ENCODE measurements around the gene PSENEN.
"Not testable (repeated sequence)": the region's sequence is repeated elsewhere in the genome, so short reads cannot be mapped to it uniquely, and the experiment has no call there.

Gene PSENEN

DNA sequence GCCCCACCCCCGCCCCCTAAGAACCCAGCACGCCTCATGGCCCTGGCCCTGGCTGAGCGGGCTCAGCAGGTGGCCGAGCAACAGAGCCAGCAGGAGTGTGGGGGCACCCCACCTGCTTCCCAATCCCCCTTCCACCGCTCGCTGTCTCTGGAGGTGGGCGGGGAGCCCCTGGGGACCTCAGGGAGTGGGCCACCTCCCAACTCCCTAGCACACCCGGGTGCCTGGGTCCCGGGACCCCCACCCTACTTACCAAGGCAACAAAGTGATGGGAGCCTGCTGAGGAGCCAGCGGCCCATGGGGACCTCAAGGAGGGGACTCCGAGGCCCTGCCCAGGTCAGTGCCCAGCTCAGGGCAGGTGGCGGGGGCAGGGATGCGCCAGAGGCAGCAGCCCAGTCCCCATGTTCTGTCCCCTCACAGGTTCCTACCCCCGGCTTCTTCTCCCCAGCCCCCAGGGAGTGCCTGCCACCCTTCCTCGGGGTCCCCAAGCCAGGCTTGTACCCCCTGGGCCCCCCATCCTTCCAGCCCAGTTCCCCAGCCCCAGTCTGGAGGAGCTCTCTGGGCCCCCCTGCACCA lies 41.9 kb downstream of the PSENEN start:
- no peak for DNase-seq (ENCODE audit: low read depth in 2 of 3, low spot score in 2 of 3)

DNA sequence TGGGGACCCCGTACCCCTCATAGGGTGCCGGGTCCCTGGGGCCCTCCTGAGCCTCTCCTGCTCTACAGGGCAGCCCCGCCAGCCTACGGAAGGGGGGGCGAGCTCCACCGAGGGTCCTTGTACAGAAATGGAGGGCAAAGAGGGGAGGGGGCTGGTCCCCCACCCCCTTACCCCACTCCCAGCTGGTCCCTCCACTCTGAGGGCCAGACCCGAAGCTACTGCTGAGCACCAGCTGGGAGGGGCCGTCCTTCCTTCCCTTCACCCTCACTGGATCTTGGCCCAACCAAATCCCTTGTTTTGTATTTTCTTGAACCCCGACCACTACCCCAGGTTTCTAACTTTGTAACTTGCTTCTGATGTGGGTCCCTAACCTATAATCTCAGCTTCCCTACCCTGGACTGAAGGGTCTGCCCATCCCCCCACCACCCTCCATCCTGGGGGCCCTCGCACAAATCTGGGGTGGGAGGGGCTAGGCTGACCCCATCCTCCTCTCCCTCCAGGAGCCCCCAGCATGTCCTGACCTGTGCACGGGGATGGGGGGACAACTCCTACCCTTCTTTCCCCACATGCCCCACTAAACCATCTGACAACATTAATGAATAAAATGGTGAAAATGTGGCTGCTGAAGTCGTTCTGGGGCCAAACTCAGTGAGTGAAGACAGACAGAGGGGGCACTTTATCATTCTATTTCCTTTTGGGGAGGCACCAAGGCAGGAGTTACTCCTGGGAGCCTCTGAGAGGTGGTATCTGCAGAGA lies 42.9 kb downstream of the PSENEN start:
- DNase-seq (ENCODE audit: low read depth in 2 of 3, low spot score in 2 of 3): no peak

DNA sequence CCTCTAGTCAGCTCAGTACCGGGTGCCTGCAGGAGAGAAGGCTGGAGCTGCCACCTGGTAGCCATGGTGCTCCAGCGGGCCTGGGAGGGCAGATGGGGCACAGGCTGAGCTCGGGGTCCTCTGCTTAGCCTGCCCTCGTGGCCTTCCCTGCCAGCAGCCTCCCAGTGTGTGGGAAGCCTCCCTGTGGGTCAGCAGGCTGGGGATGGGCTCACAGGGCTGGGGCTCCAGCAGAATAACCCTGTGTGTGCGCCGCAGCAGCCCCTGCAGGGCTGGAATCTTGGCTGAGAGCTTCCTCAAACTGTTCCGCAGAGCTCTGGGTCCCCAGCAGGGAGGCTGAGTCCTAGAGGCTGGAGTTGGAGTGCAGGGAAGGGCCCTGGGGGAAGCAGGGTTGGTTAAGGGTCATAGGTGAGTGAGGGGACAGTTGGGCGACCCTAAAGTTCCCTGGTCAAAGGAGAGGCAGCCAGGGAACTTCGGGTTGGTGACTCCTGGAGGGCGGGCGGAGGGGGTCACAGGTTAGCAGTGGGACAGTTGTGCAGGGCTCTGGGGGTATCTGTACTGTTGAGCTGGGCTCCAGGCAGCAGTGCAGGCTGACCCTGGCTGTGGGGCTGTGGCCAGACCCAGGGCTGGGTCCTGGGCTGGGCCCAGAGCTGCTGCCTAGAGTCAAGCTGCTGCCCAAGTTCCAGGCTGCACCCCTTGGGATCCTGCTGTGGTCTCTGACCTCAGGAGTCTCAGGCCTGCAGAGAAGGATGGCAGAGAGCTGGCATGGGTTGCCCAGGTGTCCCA lies 43.9 kb downstream of the PSENEN start:
- no peak for DNase-seq (ENCODE audit: low read depth in 2 of 3, low spot score in 2 of 3)

DNA sequence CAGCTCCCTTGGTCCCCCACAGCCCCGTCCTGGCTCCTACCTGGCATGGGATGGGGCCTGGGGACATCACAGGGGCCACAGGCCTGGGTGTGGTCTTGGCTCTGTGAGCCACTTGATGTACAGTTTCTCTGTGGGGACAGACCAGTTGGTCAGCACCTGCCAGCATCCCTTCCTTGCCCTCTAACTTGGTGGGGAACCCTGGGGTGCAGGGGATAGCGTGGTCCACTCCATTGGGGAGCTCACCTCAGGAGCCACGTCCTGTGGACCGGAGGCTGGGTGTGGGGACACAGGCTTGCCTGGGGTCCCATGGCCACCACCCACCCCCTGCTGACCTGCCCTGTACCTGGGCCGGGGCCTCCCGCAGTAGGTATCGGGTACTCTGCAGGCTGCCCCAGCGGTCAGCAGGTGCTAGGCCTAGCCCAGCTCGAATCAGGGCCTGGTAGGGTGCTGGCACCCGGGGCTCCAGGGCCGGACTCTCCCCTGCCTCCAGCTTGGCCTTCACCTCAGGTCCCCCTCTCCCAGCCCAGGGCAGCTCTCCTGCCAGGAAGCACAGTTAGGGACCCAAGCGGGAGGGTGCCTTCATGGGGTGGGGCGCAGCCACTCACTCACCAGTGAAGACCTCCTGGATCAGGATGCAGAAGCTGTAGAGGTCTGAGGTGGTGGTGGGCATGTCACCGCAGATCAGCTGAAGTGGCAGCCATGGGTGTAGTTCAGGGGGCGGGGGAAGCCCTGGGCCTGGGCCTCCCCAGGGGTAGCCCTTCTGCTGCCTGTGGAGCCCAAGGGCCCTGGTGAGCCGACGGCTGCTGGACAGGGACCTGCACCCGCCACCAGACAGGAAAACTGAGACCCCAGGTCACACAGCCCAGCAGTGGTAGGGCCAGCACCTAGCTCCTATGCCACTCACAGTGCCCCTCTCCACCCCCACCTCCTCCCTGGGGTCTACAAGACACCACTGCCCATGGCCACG lies 44.8 kb downstream of the PSENEN start:
- no peak for DNase-seq (ENCODE audit: low read depth in 2 of 3, low spot score in 2 of 3)

DNA sequence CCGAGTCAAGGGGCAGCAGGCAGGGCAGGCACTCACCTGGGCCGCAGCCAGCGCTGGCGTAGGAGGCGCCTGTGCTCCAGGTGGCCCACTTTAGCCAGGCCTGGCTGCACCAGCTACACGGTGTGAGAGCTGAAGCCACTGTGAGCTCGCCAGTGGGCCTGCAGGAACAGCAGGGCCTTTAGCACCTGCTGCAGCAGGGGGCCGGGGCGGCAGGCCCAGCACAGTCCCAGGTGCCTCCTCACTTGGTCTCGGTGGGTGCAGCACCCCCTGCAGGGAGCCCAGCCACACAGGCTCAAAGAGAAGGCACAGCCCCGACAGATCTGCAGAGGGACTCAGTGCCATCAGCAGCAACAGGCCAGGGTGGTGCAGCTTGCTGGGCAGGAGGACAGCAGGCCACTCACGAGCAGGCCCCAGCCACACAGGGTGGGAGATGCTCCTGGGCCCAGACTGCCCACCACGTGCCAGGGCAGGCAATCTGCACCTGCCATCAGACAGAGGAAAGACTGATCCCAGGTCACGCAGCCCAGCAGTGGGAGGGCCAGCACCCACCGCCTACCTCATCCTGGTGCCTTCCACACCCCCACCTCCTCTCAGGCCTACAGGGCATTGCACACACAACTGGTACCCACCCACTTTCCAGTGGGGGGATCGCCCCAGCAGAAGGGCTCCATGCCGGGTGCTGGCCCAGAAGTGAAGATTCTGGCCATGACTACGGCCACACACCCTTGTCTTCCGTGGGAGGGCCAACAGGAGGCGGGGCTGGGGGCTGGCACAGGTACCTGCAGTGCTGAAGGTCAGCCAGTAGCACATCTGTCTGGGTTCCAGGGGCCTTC lies 45.7 kb downstream of the PSENEN start:
- no peak for DNase-seq (ENCODE audit: low read depth in 2 of 3, low spot score in 2 of 3)

DNA sequence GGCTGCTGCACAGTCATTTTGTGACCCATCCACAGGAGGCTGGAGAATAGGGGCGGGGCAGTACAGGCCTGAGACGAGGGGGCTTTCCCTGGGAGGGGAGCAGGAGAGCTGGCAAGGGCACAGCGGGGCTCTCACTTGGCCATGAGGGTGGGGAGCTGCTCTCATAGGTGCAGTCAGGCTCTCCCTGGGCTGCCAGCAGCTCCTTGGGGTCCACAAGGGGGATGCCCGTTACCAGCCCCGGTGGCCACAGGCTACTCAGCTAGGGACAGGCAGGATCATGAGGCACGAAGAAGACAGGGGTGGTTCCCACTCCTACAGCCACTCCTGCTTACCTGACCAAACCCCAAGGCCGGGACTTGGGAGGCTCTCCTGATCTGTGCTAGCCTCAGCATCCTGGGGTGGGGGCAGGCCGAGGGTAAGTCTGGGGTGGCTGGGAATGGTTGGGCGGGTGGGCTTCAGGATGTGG lies 46.4 kb downstream of the PSENEN start:
- no peak for DNase-seq (ENCODE audit: low read depth in 2 of 3, low spot score in 2 of 3)

DNA sequence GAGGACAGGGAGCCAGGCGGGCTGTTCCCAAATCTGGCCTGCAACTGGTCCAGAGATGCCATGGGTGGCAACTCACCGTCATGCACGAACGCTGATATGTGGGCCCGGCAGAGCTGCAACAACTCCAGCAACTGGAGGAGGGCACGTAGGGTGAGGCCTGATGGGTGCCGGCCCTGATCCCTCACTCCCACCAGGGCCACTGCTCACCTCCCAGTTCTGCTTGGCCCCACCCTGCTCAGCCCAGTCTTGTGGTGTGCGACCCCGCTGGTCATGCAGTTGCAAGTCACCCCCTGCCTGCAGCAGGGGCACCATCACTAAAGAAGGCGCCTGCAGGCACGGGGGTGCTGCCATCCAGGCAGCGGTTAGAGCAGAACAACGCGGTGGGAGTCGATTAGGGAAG lies 46.9 kb downstream of the PSENEN start:
- no peak for DNase-seq (ENCODE audit: low read depth in 2 of 3, low spot score in 2 of 3)

DNA sequence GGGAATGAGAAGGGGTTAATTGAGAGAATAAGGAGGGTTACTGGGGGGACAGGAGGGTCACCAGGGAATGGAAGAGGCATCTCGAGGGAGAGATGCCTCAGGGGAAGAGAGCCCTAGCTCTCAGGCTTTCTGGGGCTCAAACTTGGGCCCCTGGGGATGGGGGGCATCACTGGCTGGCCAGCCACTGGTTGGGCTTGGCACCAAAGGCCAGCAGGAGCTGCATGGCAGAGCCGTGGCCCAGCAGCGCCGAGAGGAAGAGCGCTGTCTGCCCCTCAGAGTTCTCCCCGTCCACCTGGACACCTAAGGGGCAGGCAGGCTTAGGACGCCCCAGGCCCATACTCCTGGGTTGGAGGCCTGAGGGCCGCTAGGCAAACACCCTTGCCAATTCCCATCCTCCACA lies 47.4 kb downstream of the PSENEN start:
- no peak for DNase-seq (ENCODE audit: low read depth in 2 of 3, low spot score in 2 of 3)

DNA sequence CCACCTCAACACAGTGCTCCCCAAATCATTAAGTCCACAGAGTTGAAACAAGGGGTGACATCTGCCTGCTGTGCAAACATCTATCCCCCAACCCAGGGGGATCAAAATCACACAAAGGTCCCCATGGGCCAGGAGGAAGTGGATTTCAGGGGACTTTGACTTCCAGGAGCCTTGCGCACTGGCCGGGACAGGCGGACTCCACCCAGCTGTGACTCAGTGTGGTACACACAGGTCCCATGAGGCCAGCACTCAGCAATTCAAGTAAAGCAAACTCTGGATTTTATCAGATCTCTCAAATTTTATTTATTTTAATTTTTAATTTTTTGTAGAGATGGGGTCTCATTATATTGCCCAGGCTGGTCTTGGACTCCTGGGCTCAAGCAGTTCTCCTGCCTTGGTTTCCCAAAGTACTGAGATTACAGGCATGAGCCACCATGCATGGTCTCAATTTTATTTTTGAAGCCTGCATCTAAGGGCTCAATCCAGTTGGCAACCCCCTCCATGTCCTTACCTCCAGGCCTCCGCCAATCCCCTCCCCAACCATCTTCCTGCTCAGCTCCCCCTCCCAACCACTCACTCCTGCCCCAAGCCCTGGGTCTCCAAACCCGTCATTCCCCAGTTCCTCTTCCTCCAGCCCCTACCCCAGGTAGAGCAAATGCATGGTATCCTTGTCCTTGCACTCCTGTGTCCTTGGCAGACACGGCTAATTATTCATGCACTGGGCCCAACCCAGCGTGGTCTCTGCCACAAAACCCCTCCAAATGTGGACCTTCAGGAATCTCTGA lies 48.1 kb downstream of the PSENEN start:
- no peak for DNase-seq (ENCODE audit: low read depth in 2 of 3, low spot score in 2 of 3)

DNA sequence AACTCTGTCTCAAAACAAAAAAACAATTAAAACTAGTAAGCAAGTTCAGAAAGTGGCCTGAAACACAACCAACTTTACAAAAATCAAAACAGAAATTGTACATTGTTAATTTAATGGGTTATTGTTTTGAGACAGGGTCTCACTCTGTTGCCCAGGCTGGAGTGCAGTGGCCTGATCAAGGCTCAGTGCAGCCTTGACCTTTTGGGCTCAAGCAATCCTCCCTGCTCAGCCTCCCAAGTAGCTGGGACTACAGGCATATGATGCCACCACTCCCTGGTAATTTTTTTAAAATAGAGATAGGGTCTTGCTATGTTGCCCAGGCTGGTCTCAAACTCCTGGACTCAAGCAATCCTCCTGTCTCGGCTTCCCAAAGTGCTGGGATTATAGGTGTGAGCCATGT lies 50.1 kb downstream of the PSENEN start:
- DNase-seq (ENCODE audit: low read depth in 2 of 3, low spot score in 2 of 3): not testable (repeated sequence)

All from activated CD8-positive, alpha-beta memory T cell treated with anti-CD3 and anti-CD28 coated beads for 48 hours (primary cell).